Naive thymus-derived CD4-positive, alpha-beta T cell (primary cell): ENCODE data around the gene WDR26. TPM values are rescaled to one million over a fixed set of nuclear protein-coding genes. Genes with fewer than 3 reads are reported as not detected.

Source experiments
- ATAC-seq: fragments of 150-1000 bp; cut with Tn5 transposase; 2 replicates; pipeline ENCODE4 v1.10.0; 2021; ENCODE audit warnings: mild to moderate bottlenecking, moderate library complexity
- CTCF ChIA-PET: fragments of 350-600 bp; sonication (Branson Sonifier 250); formaldehyde crosslinking; loops from one replicate; lab custom pipeline; 2021; ENCODE audit warnings: antibody characterized with exemption; lab: Charles Lee
- POLR2A ChIA-PET: fragments of 350-600 bp; sonication (Branson Sonifier 250); formaldehyde crosslinking; loops from one replicate; lab custom pipeline; 2021; ENCODE audit warnings: antibody characterized with exemption, inconsistent platforms; lab: Charles Lee
- DNase-seq, 9 donors: peaks; one replicate each; pipeline versions ENCODE4 v3.0.0 to v3.0.0-alpha.2; 2020 to 2022; ENCODE audit warnings: mixed read lengths in 1 of 9
- H3K27ac ChIP-seq: one replicate; pipeline ENCODE4 v1.7.0; 2013; ENCODE audit warnings: mild to moderate bottlenecking, low read depth, low read length, moderate library complexity
- H3K27me3 ChIP-seq, 2 donors: one replicate each; pipeline ENCODE4 v1.7.0; 2013; ENCODE audit warnings: low read length in 2 of 2, mild to moderate bottlenecking in 2 of 2, moderate library complexity in 2 of 2; ENCODE audit not compliant: control insufficient read depth in 2 of 2, insufficient read depth in 2 of 2
- H3K36me3 ChIP-seq, 3 experiments: 1 replicate in 2 of 3; 2 replicates in 1 of 3; pipeline ENCODE4 v1.7.0; 2013; ENCODE audit warnings: low read length in 3 of 3, mild to moderate bottlenecking in 3 of 3, moderate library complexity in 1 of 3; ENCODE audit not compliant: insufficient read depth in 3 of 3, control insufficient read depth in 2 of 3
- H3K4me1 ChIP-seq, 2 donors: one replicate each; pipeline ENCODE4 v1.7.0; 2013; ENCODE audit warnings: low read length in 2 of 2, mild to moderate bottlenecking in 2 of 2, moderate library complexity in 1 of 2; ENCODE audit not compliant: control insufficient read depth in 2 of 2, insufficient read depth in 2 of 2
- H3K4me3 ChIP-seq: 2 replicates; pipeline ENCODE4 v1.7.0; 2013; ENCODE audit warnings: mild to moderate bottlenecking, low read length
- H3K9me3 ChIP-seq, 3 experiments: 1 replicate in 2 of 3; 2 replicates in 1 of 3; pipeline ENCODE4 v1.7.0; 2013; ENCODE audit warnings: low read length in 3 of 3; ENCODE audit not compliant: control insufficient read depth in 2 of 3
- H3K27ac Mint-ChIP-seq, 9 donors: one replicate each; pipeline ENCODE4 v1.8.0; 2020 to 2022; ENCODE audit warnings: mixed read lengths in 9 of 9, mild to moderate bottlenecking in 8 of 9, moderate library complexity in 5 of 9, inconsistent platforms in 2 of 9
- H3K27me3 Mint-ChIP-seq, 5 donors: one replicate each; pipeline ENCODE4 v1.8.0; 2021 to 2022; ENCODE audit warnings: mixed read lengths in 5 of 5, mild to moderate bottlenecking in 1 of 5
- H3K36me3 Mint-ChIP-seq, 5 donors: one replicate each; pipeline ENCODE4 v1.8.0; 2020 to 2022; ENCODE audit warnings: mixed read lengths in 5 of 5, mild to moderate bottlenecking in 3 of 5, inconsistent platforms in 1 of 5
- H3K4me1 Mint-ChIP-seq, 7 donors: one replicate each; pipeline ENCODE4 v1.8.0; 2020 to 2022; ENCODE audit warnings: mixed read lengths in 7 of 7, mild to moderate bottlenecking in 3 of 7, inconsistent platforms in 1 of 7
- H3K4me3 Mint-ChIP-seq, 10 donors: one replicate each; pipeline ENCODE4 v1.8.0; 2020 to 2022; ENCODE audit warnings: mild to moderate bottlenecking in 10 of 10, mixed read lengths in 10 of 10, moderate library complexity in 6 of 10, inconsistent platforms in 2 of 10
- H3K9me3 Mint-ChIP-seq, 11 donors: one replicate each; pipeline ENCODE4 v1.8.0; 2020 to 2022; ENCODE audit warnings: mixed read lengths in 11 of 11, mild to moderate bottlenecking in 4 of 11, inconsistent platforms in 1 of 11, moderate library complexity in 1 of 11
- intact Hi-C, 2 donors: fragments of 100-400 bp; cut with micrococcal nuclease; formaldehyde crosslinking; loops; one replicate each; pipeline ENCODE4 v1.15.1; 2023
- polyA plus RNA-seq, 2 donors: library from polyadenylated mRNA; unstranded; fragments of 300-500 nt; fragmentation: Illumina TruSeq; gene quantifications; one replicate each; pipeline ENCODE4 v1.2.3, GENCODE V29; 2021
- total RNA-seq, 6 experiments: library from RNA in 5 of 6; stranded (reverse) in 5 of 6; gene quantifications; 1 replicate in 5 of 6; 2 replicates in 1 of 6; pipeline ENCODE4 v1.2.3 and lab custom pipeline; 2021 to 2026

Gene WDR26
- total and polyA plus RNA-seq, 7 experiments from 2014 or later, result 1.7 to 164 (median 99.9) TPM

DNA sequence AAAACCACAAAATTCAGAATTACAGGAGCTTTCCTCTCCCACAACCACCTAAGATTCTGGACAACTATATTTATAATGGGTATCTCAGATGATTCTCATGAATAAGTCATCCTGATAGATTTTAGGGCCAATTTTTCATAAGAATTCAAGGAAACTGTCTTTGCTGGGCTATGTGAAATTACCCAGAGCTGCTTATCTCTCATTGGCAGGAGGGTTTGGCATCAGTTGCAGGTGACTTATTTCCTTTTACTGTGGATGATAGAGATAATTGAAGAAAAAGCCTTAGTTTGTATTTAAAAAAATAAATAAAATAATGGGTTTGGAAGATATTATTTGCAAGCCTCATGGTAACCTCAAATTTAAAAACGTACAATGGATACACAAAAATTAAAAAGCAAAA is 38.2 kb upstream of the WDR26 start:
- Histone ChIP-seq H3K9me3 (no peaks in the 10 kb centered on the region), H3K4me1 (no peaks in the 10 kb centered on the region), H3K36me3 (no peaks in the 10 kb centered on the region), H3K27ac (no peak overlapping the region), H3K27me3 (no peaks in the 10 kb centered on the region), H3K4me3 (no peak overlapping the region)
- Mint-ChIP-seq H3K4me3 (no peak overlapping the region), H3K4me1 (no peaks in the 10 kb centered on the region), H3K27me3 (peaks cover 0 to 7% (median 0%) of the 10 kb centered on the region in 5 donors), H3K27ac (no peak overlapping the region), H3K36me3 (peaks cover 0 to 10% (median 0%) of the 10 kb centered on the region in 5 donors), H3K9me3 (peaks cover 0 to 24% (median 3%) of the 10 kb centered on the region in 11 donors)
- intact Hi-C loops, result no loop called here
- no peak for DNase-seq
- ChIA-PET CTCF (no interaction called here), POLR2A (no interaction called here)
- ATAC-seq, result no peak

DNA sequence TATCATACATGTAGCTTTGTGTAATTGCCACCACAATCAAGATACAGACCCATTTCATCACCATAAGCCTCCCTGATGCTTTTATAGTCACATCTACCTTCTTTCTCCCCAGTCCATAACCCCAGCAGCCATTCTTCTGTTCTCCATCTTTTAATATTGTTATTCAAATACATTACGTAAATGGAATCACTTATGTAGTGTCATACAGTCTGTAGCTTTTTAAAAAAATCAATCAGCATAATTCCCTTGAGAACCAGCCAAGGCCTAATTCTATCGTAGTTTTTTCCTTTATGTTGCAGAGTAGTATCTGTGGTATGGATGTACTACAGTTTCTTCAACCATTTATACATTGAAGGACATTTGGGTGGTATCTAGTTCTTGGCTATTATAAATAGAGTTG is 31.6 kb upstream of the WDR26 start:
- POLR2A ChIA-PET, result interaction anchor here (0.9 kb wide), 1 partner anchor 337 kb away, joined by 3 read pairs; no protein-coding TSS in a partner anchor
- H3K27me3 ChIP-seq, result no peaks in the 10 kb centered on the region
- H3K4me3 ChIP-seq, result no peak overlapping the region
- H3K4me1 ChIP-seq, result peaks cover 0 to 6% of the 10 kb centered on the region in 2 donors
- H3K4me3 Mint-ChIP-seq, result no peak overlapping the region
- no peak for ATAC-seq
- DNase-seq, result no peak
- peaks cover 0 to 1% (median 0%) of the 10 kb centered on the region in 5 donors for H3K36me3 Mint-ChIP-seq
- H3K27me3 Mint-ChIP-seq, result no peaks in the 10 kb centered on the region
- peaks cover 0 to 2% (median 0%) of the 10 kb centered on the region in 11 donors for H3K9me3 Mint-ChIP-seq
- peak overlapping the region in 1 of 9 donors; percentile 8 for H3K27ac Mint-ChIP-seq
- H3K36me3 ChIP-seq, result no peaks in the 10 kb centered on the region
- H3K27ac ChIP-seq, result no peak overlapping the region
- H3K9me3 ChIP-seq, result no peaks in the 10 kb centered on the region
- intact Hi-C loops, result no loop called here
- H3K4me1 Mint-ChIP-seq, result peaks cover 2 to 14% (median 11%) of the 10 kb centered on the region in 7 donors
- CTCF ChIA-PET, result no interaction called here

DNA sequence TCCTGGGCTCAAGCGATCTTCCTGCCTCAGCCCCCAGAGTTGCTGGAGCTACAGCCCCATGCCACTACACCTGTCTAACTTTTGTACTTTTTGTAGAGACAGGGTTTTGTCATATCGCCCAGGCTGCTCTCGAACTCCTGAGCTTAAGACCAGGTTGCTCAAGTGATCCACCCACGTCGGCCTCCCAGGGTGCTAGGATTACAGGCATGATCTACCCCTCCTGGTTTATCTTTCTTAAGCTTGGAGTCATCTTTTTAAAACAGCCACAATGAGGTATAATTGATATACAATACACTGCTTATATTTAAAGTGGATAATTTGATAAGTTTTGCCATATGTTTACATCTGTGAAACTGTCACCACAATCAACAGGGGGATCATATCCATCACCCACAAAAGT is 25.4 kb upstream of the WDR26 start:
- no peak for ATAC-seq
- no peaks in the 10 kb centered on the region for H3K9me3 Mint-ChIP-seq
- POLR2A ChIA-PET, result interaction anchor here (1.8 kb wide), 1 partner anchor 25 kb away, joined by 5 read pairs; the partner anchor contains the start of gene WDR26
- CTCF ChIA-PET, result interaction anchor here (0.6 to 1.3 kb wide), 6 partner anchors 21 to 344 kb away, joined by 3 to 4 read pairs (median 3); no protein-coding TSS in a partner anchor
- intact Hi-C loops, result loop anchor here (5.0 to 10.0 kb wide), 4 partner anchors 37 to 78 kb away; no protein-coding TSS in a partner anchor
- H3K27me3 Mint-ChIP-seq, result no peaks in the 10 kb centered on the region
- Histone ChIP-seq H3K4me3 (no peak overlapping the region), H3K36me3 (no peaks in the 10 kb centered on the region), H3K27ac (no peak overlapping the region), H3K27me3 (no peaks in the 10 kb centered on the region), H3K4me1 (peaks cover 3% of the 10 kb centered on the region in 2 donors), H3K9me3 (no peaks in the 10 kb centered on the region)
- peak overlapping the region in 6 of 9 donors; percentile 27 to 63 (median 50) for H3K27ac Mint-ChIP-seq
- DNase-seq, result no peak
- no peaks in the 10 kb centered on the region for H3K36me3 Mint-ChIP-seq
- H3K4me1 Mint-ChIP-seq, result peaks cover 8 to 24% (median 12%) of the 10 kb centered on the region in 7 donors
- H3K4me3 Mint-ChIP-seq, result no peak overlapping the region

DNA sequence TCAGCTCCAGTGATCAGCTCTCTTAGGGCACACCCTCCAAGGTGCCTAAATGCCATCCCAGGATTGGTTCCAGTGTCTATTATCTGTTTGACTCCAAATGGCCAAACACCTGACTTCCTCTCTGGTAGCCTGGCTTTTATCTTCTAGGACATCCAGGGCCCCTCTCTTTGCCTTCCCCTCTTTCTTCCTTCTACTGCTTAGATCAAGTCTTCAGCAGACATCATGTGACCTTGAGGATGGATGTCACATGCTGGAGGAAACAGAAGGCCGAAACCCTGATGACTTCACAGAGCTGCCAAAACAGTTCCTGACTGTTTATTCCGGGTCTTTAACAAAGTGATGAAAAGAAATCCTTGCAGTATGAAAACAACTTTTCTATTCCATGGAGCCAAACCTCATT is 24.4 kb upstream of the WDR26 start:
- no peak overlapping the region for H3K4me3 ChIP-seq
- Mint-ChIP-seq H3K27me3 (no peaks in the 10 kb centered on the region), H3K4me1 (peaks cover 8 to 24% (median 12%) of the 10 kb centered on the region in 7 donors), H3K9me3 (no peaks in the 10 kb centered on the region), H3K27ac (peak overlapping the region in 3 of 9 donors; percentile 21 to 69 (median 52)), H3K4me3 (no peak overlapping the region), H3K36me3 (no peaks in the 10 kb centered on the region)
- ATAC-seq, result no peak
- CTCF ChIA-PET, result interaction anchor here (0.6 to 1.3 kb wide), 3 partner anchors 55 to 1272 kb away, joined by 3 to 4 read pairs (median 3); no protein-coding TSS in a partner anchor
- intact Hi-C loops, result loop anchor here (5.0 to 10.0 kb wide), 4 partner anchors 37 to 77 kb away; no protein-coding TSS in a partner anchor
- DNase-seq, result no peak
- POLR2A ChIA-PET, result interaction anchor here (1.8 kb wide), 1 partner anchor 24 kb away, joined by 5 read pairs; the partner anchor contains the start of gene WDR26
- peaks cover 3% of the 10 kb centered on the region in 2 donors for H3K4me1 ChIP-seq
- no peak overlapping the region for H3K27ac ChIP-seq
- H3K9me3 ChIP-seq, result no peaks in the 10 kb centered on the region
- no peaks in the 10 kb centered on the region for H3K27me3 ChIP-seq
- H3K36me3 ChIP-seq, result no peaks in the 10 kb centered on the region

DNA sequence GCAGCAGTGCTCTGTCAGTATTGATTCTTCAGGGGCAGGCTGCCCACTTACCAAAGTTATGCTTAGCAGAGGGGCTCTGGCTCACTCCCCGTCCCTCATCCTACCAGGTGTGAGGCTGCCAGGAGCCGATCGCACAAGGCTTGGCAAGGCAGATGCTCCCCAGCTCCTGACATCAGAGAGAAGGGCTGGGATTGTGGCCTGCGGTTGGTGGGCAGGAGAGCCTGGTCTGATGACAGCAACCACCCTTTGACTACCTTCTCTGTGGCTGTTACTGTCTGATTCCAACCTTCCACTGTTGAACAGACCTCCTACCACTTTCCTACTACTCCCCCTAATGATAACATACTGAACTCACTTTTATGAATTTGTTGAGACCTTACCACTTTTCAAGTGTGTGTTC is 23.7 kb upstream of the WDR26 start:
- Mint-ChIP-seq H3K27ac (peak overlapping the region in 2 of 9 donors; percentile 29 to 72), H3K4me3 (no peak overlapping the region), H3K27me3 (no peaks in the 10 kb centered on the region), H3K4me1 (peaks cover 8 to 24% (median 12%) of the 10 kb centered on the region in 7 donors), H3K36me3 (no peaks in the 10 kb centered on the region), H3K9me3 (no peaks in the 10 kb centered on the region)
- POLR2A ChIA-PET, result interaction anchor here (1.8 to 3.1 kb wide), 3 partner anchors 24 to 342 kb away, joined by 5 to 24 read pairs (median 9); partner anchors contain the start of gene WDR26
- intact Hi-C loops, result loop anchor here (5.0 to 10.0 kb wide), 4 partner anchors 36 to 76 kb away; no protein-coding TSS in a partner anchor
- Histone ChIP-seq H3K4me1 (peaks cover 3% of the 10 kb centered on the region in 2 donors), H3K9me3 (no peaks in the 10 kb centered on the region), H3K36me3 (no peaks in the 10 kb centered on the region), H3K4me3 (no peak overlapping the region), H3K27me3 (no peaks in the 10 kb centered on the region), H3K27ac (no peak overlapping the region)
- no peak for DNase-seq
- ATAC-seq, result no peak
- CTCF ChIA-PET, result interaction anchor here (0.9 to 2.9 kb wide), 5 partner anchors 10 to 344 kb away, joined by 4 to 16 read pairs (median 8); partner anchors contain the start of gene FBXO28

DNA sequence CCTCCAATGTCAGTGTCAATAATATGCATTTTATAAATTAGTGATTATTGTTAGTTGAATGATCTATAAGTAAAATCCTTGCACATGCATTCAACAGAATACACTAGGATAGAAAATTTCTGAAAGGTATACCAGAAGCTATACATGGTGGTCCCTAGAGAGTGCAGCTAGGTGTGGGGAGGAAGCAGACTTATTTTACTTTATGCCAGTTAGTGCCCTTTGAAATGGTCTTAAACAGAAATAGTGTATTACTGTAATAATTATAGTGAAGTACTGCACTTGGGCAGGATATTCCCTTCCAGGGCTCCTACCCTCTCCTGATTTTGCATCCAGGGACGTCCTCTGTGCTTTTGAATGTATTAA is 23.2 kb upstream of the WDR26 start:
- Mint-ChIP-seq H3K27ac (peak overlapping the region in 3 of 9 donors; percentile 16 to 79 (median 64)), H3K4me3 (peak overlapping the region in 4 of 10 donors; percentile 60 to 70 (median 63)), H3K27me3 (no peaks in the 10 kb centered on the region), H3K4me1 (peaks cover 8 to 24% (median 12%) of the 10 kb centered on the region in 7 donors), H3K36me3 (no peaks in the 10 kb centered on the region), H3K9me3 (no peaks in the 10 kb centered on the region)
- ChIA-PET POLR2A (interaction anchor here (0.6 to 3.1 kb wide), 4 partner anchors 23 to 342 kb away, joined by 3 to 24 read pairs (median 6); partner anchors contain the start of gene WDR26), CTCF (interaction anchor here (0.7 to 2.9 kb wide), 12 partner anchors 10 to 646 kb away, joined by 3 to 16 read pairs (median 6); partner anchors contain the start of gene FBXO28)
- H3K9me3 ChIP-seq, result no peaks in the 10 kb centered on the region
- no peaks in the 10 kb centered on the region for H3K36me3 ChIP-seq
- H3K4me3 ChIP-seq, result no peak overlapping the region
- no peak for DNase-seq
- no peaks in the 10 kb centered on the region for H3K27me3 ChIP-seq
- intact Hi-C loops, result loop anchor here (1.0 to 10.0 kb wide), 11 partner anchors 22 to 341 kb away; partner anchors contain the start of gene WDR26 (in 1 of the 2)
- H3K27ac ChIP-seq, result no peak overlapping the region
- H3K4me1 ChIP-seq, result peaks cover 3% of the 10 kb centered on the region in 2 donors
- no peak for ATAC-seq
